Mucosa of rectum (tissue), 2 donors: Measurements from ENCODE around the gene MAGEA2.
"Not testable (repeated sequence)": the region's sequence is repeated elsewhere in the genome, so short reads cannot be mapped to it uniquely, and the experiment has no call there.

Source experiments
- H3K27ac ChIP-seq, 2 donors: one replicate each; pipeline ENCODE4 v1.7.0; 2013; ENCODE audit warnings: inconsistent platforms in 2 of 2, low read depth in 2 of 2, low read length in 2 of 2
- H3K27me3 ChIP-seq, 2 donors: one replicate each; pipeline ENCODE4 v1.7.0; 2013; ENCODE audit warnings: low read length in 2 of 2; ENCODE audit not compliant: control insufficient read depth in 2 of 2, insufficient read depth in 2 of 2
- H3K36me3 ChIP-seq, 2 donors: one replicate each; pipeline ENCODE4 v1.7.0; 2013; ENCODE audit warnings: low read length in 2 of 2; ENCODE audit not compliant: control insufficient read depth in 2 of 2, insufficient read depth in 2 of 2
- H3K4me1 ChIP-seq, 2 donors: one replicate each; pipeline ENCODE4 v1.7.0; 2013; ENCODE audit warnings: low read length in 2 of 2, mild to moderate bottlenecking in 1 of 2; ENCODE audit not compliant: control insufficient read depth in 2 of 2, insufficient read depth in 2 of 2
- H3K4me3 ChIP-seq, 2 donors: one replicate each; pipeline ENCODE4 v1.7.0; 2013; ENCODE audit warnings: low read length in 2 of 2
- H3K9ac ChIP-seq, 2 donors: one replicate each; pipeline ENCODE4 v1.7.0; 2013; ENCODE audit warnings: low read length in 2 of 2, low read depth in 1 of 2, mild to moderate bottlenecking in 1 of 2
- H3K9me3 ChIP-seq, 2 donors: one replicate each; pipeline ENCODE4 v1.7.0; 2013; ENCODE audit warnings: low read length in 2 of 2; ENCODE audit not compliant: control insufficient read depth in 2 of 2
- donor health status: healthy.
- donor health status: Normal muscosa, but diverticular disease.

Gene MAGEA2

GRCh38 chrX:152736528-152736927, 17.1 kb downstream of the MAGEA2 start:
- H3K36me3 ChIP-seq, H3K4me3 ChIP-seq, H3K9ac ChIP-seq, H3K27ac ChIP-seq, H3K4me1 ChIP-seq, H3K9me3 ChIP-seq, H3K27me3 ChIP-seq: not testable (repeated sequence)

GRCh38 chrX:152735860-152736511, 17.7 kb downstream of the MAGEA2 start:
- no peak overlapping the region for H3K4me3 ChIP-seq
- H3K9ac ChIP-seq: no peak overlapping the region
- H3K36me3 ChIP-seq: no peaks in the 10 kb centered on the region
- no peaks in the 10 kb centered on the region for H3K4me1 ChIP-seq
- no peak overlapping the region for H3K27ac ChIP-seq
- H3K9me3 ChIP-seq: no peaks in the 10 kb centered on the region
- no peaks in the 10 kb centered on the region for H3K27me3 ChIP-seq

GRCh38 chrX:152735101-152735500, 18.5 kb downstream of the MAGEA2 start:
- Histone ChIP-seq H3K36me3 (no peaks in the 10 kb centered on the region), H3K27ac (no peak overlapping the region), H3K4me1 (no peaks in the 10 kb centered on the region), H3K9me3 (no peaks in the 10 kb centered on the region), H3K9ac (no peak overlapping the region), H3K27me3 (no peaks in the 10 kb centered on the region), H3K4me3 (no peak overlapping the region)

GRCh38 chrX:152734143-152734858, 19.3 kb downstream of the MAGEA2 start:
- not testable (repeated sequence) for H3K27ac ChIP-seq, H3K9me3 ChIP-seq

GRCh38 chrX:152733261-152733975, 20.2 kb downstream of the MAGEA2 start, which contains the start of the genes CSAG1 and MAGEA12:
TSS of gene CSAG1 (minus strand) at chrX:152733721. CDS start at chrX:152732460, 1,261 bp downstream.
TSS of gene MAGEA12 (plus strand) at chrX:152733757. CDS start at chrX:152736162, 2,405 bp downstream.
- Histone ChIP-seq H3K4me3 (no peak within 1 kb of the TSS), H3K4me1 (no peaks in the 10 kb centered on the region), H3K9me3 (no peaks in the 10 kb centered on the region), H3K27ac (no peak within 1 kb of the TSS), H3K27me3 (no peaks in the 10 kb centered on the region), H3K9ac (no peak within 1 kb of the TSS), H3K36me3 (no peaks in the 10 kb centered on the region)

More at GRCh38 chrX:152734143-152734858, 19.3 kb downstream of the MAGEA2 start:
- not testable (repeated sequence) for H3K4me1 ChIP-seq, H3K9ac ChIP-seq, H3K27me3 ChIP-seq, H3K4me3 ChIP-seq, H3K36me3 ChIP-seq

- H3K27ac ChIP-seq: no peak overlapping the region
- no peaks in the 10 kb centered on the region for H3K27me3 ChIP-seq
- H3K36me3 ChIP-seq: no peaks in the 10 kb centered on the region
- no peaks in the 10 kb centered on the region for H3K4me1 ChIP-seq
- H3K4me3 ChIP-seq: no peak overlapping the region
- H3K9ac ChIP-seq: no peak overlapping the region
- H3K9me3 ChIP-seq: no peaks in the 10 kb centered on the region
These were observed 28.2 kb downstream of the MAGEA2 start for GRCh38 chrX:152725409-152725808.

- H3K27me3 ChIP-seq, H3K4me1 ChIP-seq, H3K27ac ChIP-seq: not testable (repeated sequence)
These were observed 39.5 kb downstream of the MAGEA2 start, which contains the start of gene MAGEA2B for GRCh38 chrX:152713815-152714787. TSS of gene MAGEA2B (plus strand) at chrX:152714628. CDS start at chrX:152717107, 2,479 bp downstream.

GRCh38 chrX:152713195-152713594, 40.4 kb downstream of the MAGEA2 start:
- H3K9ac ChIP-seq, H3K4me1 ChIP-seq, H3K36me3 ChIP-seq, H3K27me3 ChIP-seq, H3K27ac ChIP-seq, H3K4me3 ChIP-seq, H3K9me3 ChIP-seq: not testable (repeated sequence)

More at GRCh38 chrX:152713815-152714787, 39.5 kb downstream of the MAGEA2 start, which contains the start of gene MAGEA2B:
- H3K9me3 ChIP-seq, H3K4me3 ChIP-seq, H3K36me3 ChIP-seq, H3K9ac ChIP-seq: not testable (repeated sequence)

GRCh38 chrX:152709173-152709572, 44.5 kb downstream of the MAGEA2 start, which contains the start of gene CSAG2:
TSS of gene CSAG2 (minus strand) at chrX:152709273. CDS start at chrX:152709112, 161 bp downstream.
- not testable (repeated sequence) for H3K9ac ChIP-seq, H3K36me3 ChIP-seq, H3K4me3 ChIP-seq, H3K4me1 ChIP-seq, H3K27ac ChIP-seq, H3K27me3 ChIP-seq, H3K9me3 ChIP-seq
